Nephron progenitor cell (in vitro differentiated cells): Measurements from ENCODE around the gene PDE4C.

ENCODE experiments used
- DNase-seq: peaks from one replicate; pipeline ENCODE4 v3.0.0; 2021
- H3K27ac Mint-ChIP-seq: 2 replicates; pipeline ENCODE4 v1.8.0; 2021; ENCODE audit warnings: mild to moderate bottlenecking, moderate library complexity, mixed read lengths
- H3K27me3 Mint-ChIP-seq: 2 replicates; pipeline ENCODE4 v1.8.0; 2021; ENCODE audit warnings: mild to moderate bottlenecking, low read depth, mixed read lengths; ENCODE audit not compliant: poor library complexity
- H3K36me3 Mint-ChIP-seq: 2 replicates; pipeline ENCODE4 v1.8.0; 2021; ENCODE audit warnings: low read depth, mixed read lengths
- H3K4me1 Mint-ChIP-seq: 2 replicates; pipeline ENCODE4 v1.8.0; 2021; ENCODE audit warnings: mixed read lengths
- H3K4me3 Mint-ChIP-seq: 2 replicates; pipeline ENCODE4 v1.8.0; 2021; ENCODE audit warnings: mild to moderate bottlenecking, moderate library complexity, mixed read lengths
- H3K9me3 Mint-ChIP-seq: 2 replicates; pipeline ENCODE4 v1.8.0; 2021; ENCODE audit warnings: mild to moderate bottlenecking, moderate library complexity, mixed read lengths
- TF ChIP-seq, protein P1 (sequence below): fragments of 200-600 bp; sonication (generic); IDR thresholded peaks from 2 replicates; pipeline ENCODE4 v1.5.0; 2021; ENCODE audit warnings: antibody characterized with exemption

The PDE4C gene

DNA sequence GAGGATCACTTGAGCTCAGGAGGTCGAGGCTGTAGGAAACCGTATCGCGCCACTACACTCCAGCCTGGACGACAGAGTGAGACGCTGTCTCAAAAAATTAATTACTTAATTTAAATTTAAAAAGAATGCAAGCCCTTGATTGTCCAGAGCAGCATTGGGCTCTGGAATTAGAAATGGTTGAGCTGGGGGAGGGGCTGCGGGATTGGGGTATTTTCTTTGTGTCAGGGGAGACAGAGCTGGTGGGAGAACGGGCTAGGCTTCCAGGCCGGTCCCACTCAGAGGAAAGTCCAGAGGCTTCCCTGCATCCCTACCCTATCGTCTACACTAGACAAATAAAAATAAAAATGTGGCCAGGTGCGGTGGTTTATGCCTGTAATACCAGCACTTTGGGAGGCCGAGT is 20.2 kb downstream of the PDE4C start:
- DNase-seq, result no peak
- H3K36me3 Mint-ChIP-seq, result peaks cover 13% of the 10 kb centered on the region
- no peak overlapping the region for H3K27ac Mint-ChIP-seq
- H3K4me3 Mint-ChIP-seq, result peak overlapping the region; percentile 89
- H3K4me1 Mint-ChIP-seq, result peaks cover 43% of the 10 kb centered on the region
- H3K9me3 Mint-ChIP-seq, result no peaks in the 10 kb centered on the region
- TF ChIP-seq, protein P1, sequence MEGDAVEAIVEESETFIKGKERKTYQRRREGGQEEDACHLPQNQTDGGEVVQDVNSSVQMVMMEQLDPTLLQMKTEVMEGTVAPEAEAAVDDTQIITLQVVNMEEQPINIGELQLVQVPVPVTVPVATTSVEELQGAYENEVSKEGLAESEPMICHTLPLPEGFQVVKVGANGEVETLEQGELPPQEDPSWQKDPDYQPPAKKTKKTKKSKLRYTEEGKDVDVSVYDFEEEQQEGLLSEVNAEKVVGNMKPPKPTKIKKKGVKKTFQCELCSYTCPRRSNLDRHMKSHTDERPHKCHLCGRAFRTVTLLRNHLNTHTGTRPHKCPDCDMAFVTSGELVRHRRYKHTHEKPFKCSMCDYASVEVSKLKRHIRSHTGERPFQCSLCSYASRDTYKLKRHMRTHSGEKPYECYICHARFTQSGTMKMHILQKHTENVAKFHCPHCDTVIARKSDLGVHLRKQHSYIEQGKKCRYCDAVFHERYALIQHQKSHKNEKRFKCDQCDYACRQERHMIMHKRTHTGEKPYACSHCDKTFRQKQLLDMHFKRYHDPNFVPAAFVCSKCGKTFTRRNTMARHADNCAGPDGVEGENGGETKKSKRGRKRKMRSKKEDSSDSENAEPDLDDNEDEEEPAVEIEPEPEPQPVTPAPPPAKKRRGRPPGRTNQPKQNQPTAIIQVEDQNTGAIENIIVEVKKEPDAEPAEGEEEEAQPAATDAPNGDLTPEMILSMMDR, result no peak
- H3K27me3 Mint-ChIP-seq, result peaks cover 49% of the 10 kb centered on the region

DNA sequence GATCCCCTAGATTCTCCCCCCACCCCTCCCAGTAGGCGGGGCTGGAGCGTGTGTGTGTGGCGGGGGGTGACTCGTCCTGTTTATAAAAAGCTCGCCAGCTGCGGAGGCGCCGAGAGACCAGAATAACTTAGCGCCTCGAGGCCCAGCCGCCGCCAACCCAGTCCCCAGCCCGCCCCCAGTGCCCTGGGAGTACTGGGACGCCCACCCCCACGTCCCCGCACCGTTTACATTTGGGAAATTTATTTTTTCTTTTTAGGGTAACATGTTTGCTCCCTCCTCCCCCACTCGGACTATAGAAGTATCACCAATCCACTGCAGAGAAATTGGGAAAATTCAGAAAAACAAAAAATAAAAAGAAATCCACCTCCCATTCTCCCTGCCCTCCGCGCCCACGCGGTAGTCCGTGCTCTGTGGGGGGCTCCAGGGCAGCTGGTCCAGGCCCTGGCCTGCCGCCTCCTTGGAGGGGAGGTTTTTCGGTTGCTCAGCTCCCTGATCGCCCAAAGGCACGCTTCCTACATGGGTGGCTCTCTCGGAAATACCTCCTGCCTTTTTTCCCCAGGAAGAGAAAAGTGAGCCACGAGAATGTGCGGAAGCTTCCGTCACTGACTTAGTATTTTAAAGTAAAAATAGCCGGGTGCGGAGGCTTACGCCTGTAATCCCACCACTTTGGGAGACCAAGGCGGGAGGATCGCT is 20.9 kb downstream of the PDE4C start:
- H3K4me3 Mint-ChIP-seq, result peak overlapping the region; percentile 89

DNA sequence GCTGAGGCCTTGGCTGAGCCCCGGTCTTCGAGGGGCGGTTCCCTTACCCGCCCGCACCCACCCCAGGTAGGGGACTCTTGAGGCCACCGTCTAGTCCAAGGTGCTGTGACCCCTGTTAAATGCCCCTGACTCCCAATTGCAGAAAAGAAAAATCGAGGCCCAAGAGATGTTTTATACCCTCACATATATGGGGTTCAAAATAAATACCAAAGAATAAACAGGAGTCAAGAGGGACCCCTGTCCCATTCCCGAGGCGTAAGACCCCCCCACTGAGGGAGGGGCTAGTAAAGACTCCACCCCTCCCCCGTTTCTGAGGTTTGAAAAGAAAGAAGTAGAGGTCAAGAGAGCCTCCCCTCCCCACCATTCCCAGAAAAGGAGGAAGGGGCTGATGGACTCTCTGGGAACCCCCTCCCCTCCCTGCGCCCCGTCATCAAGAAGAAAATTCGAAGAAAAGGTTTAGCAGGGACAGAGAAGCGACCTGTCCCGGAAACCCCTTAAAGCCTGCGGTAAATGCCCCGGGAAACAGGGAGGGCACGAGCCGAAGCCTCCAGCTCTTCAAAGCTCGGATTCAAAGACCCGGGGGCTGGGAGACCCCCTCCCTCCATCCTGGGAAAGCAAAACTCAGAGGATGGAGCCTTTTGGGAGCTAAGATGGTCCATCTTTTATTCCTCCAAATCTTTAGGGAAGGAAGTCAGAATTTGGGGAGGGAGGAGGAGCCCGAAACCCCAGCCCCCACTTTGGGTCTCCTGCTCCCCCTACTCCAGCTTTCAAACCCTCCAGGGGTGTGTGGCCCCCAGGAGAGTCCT is 21.6 kb downstream of the PDE4C start:
- Mint-ChIP-seq H3K36me3 (peaks cover 22% of the 10 kb centered on the region), H3K27me3 (peaks cover 39% of the 10 kb centered on the region), H3K27ac (peak overlapping the region; percentile 97), H3K4me1 (peaks cover 41% of the 10 kb centered on the region), H3K4me3 (peak overlapping the region; percentile 89), H3K9me3 (no peaks in the 10 kb centered on the region)
- peak; percentile 84 for DNase-seq
- TF ChIP-seq, protein P1, result no peak

More for the DNA sequence above, 20.9 kb downstream of the PDE4C start:
- Mint-ChIP-seq H3K36me3 (peaks cover 14% of the 10 kb centered on the region), H3K4me1 (peaks cover 41% of the 10 kb centered on the region), H3K27me3 (peaks cover 45% of the 10 kb centered on the region), H3K27ac (peak overlapping the region; percentile 97), H3K9me3 (no peaks in the 10 kb centered on the region)
- TF ChIP-seq, protein P1, result no peak
- peak; percentile 63 for DNase-seq

DNA sequence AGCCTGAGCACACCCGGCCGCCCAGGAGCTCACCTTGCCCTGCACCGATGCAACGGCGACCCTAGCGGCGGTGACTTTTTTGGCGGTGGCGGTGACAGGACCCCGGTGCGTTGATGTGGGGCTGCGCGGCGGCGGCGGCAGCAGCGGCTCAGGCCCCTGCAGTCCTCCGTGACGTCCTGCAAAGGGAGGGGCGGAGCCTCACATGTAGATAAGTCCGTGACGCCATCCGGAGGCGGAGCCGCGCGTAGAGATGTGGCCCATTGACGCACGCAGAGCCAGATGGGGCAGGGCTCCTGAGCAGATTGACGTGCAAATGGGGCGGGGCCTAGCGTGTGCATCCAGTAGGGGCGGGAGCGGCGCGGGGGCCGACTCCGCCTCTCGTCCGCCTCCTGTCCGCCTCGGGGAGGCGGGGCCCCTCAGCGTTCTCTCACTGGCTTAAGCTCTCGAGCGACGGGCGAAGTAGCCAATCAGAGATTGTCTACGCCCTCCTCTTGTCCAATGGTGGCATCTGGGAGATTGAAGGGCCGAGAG is 22.3 kb downstream of the PDE4C start, which contains the start of gene RAB3A:
Gene RAB3A, minus strand, starts transcription at position 180 of the 531 bp plus-strand sequence. CDS start 1,302 bp downstream, outside the sequence.
- peak within 1 kb of the TSS; percentile 97 for H3K27ac Mint-ChIP-seq
- H3K9me3 Mint-ChIP-seq, result no peaks in the 10 kb centered on the region
- DNase-seq, result peak; percentile 100
- TF ChIP-seq, protein P1, result no peak
- H3K36me3 Mint-ChIP-seq, result peaks cover 26% of the 10 kb centered on the region
- H3K27me3 Mint-ChIP-seq, result peaks cover 34% of the 10 kb centered on the region
- peaks cover 41% of the 10 kb centered on the region for H3K4me1 Mint-ChIP-seq
- H3K4me3 Mint-ChIP-seq, result peak within 1 kb of the TSS; percentile 92

DNA sequence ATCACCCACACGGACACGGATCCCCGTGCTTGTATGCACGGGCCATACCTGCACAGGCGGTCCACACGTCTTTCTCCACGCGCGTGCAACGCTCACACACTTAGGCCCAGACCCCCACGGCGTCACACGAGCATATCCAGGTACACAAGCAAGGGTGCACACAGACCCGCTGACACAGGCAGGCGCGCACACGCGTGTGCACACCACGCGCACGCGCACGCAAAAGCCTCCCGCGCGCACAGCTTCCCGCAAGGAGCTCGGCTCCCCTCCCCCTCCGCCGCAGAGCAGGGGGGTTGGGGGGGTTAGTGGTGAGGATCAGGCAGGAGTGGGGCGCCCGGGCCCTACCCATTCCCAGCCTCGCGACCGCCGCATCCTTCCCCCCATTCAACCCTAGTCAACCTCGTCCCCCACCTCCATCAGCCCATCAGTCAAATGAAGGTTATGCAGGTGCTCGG is 22.8 kb downstream of the PDE4C start:
- no peak overlapping the region for H3K27ac Mint-ChIP-seq
- TF ChIP-seq, protein P1, result no peak
- H3K4me3 Mint-ChIP-seq, result peak overlapping the region; percentile 92
- peaks cover 37% of the 10 kb centered on the region for H3K4me1 Mint-ChIP-seq
- no peak for DNase-seq
- H3K9me3 Mint-ChIP-seq, result no peaks in the 10 kb centered on the region
- H3K36me3 Mint-ChIP-seq, result peaks cover 31% of the 10 kb centered on the region
- H3K27me3 Mint-ChIP-seq, result peaks cover 30% of the 10 kb centered on the region
